Stomach (tissue), 9 donors: ENCODE data around the gene PCDH1. TPM values are rescaled to one million over a fixed set of nuclear protein-coding genes. Genes with fewer than 3 reads are reported as not detected.
A peak's percentile ranks its signal among the peaks of the same experiment; 100 is the strongest.

ENCODE experiments used
- DNase-seq, 2 donors: peaks; one replicate each; pipeline versions ENCODE4 v3.0.0 to v3.0.0-alpha.2; 2013 to 2019
- H3K27ac ChIP-seq, 5 donors: fragments of 200-600 bp in 4 of 5; sonication (generic) in 4 of 5; one replicate each; pipeline ENCODE4 v1.5.1; 2013 to 2019; ENCODE audit warnings: mild to moderate bottlenecking in 1 of 5, moderate library complexity in 1 of 5
- H3K27me3 ChIP-seq, 3 donors: fragments of 200-600 bp; sonication (generic); one replicate each; pipeline ENCODE4 v1.5.1; 2017 to 2019; ENCODE audit warnings: mixed run types in 1 of 3
- H3K36me3 ChIP-seq, 4 donors: fragments of 200-600 bp; sonication (generic); 1 replicate in 3 of 4; 2 replicates in 1 of 4; pipeline ENCODE4 v1.5.1; 2016 to 2019
- H3K4me1 ChIP-seq, 4 donors: fragments of 200-600 bp; sonication (generic); one replicate each; pipeline ENCODE4 v1.5.1; 2016 to 2019
- H3K4me3 ChIP-seq, 4 donors: fragments of 200-600 bp; sonication (generic) in 3 of 4; one replicate each; pipeline ENCODE4 v1.5.1; 2016 to 2019; ENCODE audit warnings: mild to moderate bottlenecking in 1 of 4
- H3K9me3 ChIP-seq, 4 donors: fragments of 200-600 bp; sonication (generic); one replicate each; pipeline ENCODE4 v1.5.1; 2016 to 2019
- EP300 ChIP-seq: sonication (generic); formaldehyde crosslinking; IDR thresholded peaks from one replicate; pipeline ENCODE4 v1.6.1; 2017; ENCODE audit warnings: antibody characterized with exemption
- POLR2A ChIP-seq, 4 donors: fragments of 450-650 bp; IDR thresholded peaks; one replicate each; pipeline ENCODE4 v1.6.1; 2016; ENCODE audit warnings: antibody characterized with exemption in 4 of 4, control low read depth in 2 of 4, mild to moderate bottlenecking in 1 of 4, moderate library complexity in 1 of 4
- POLR2AphosphoS5 ChIP-seq, 3 donors: sonication (generic); formaldehyde crosslinking; IDR thresholded peaks; one replicate each; pipeline ENCODE4 v1.6.1; 2016; ENCODE audit warnings: antibody characterized with exemption in 3 of 3
- WGBS, 5 donors: extraction: QIAGEN DNeasy Blood & Tissue Kit in 3 of 5; methylation state at CpG; one replicate each; pipeline versions ENCODE4 v1.1.5 to v1.1.7; 2013 to 2018; 5-methylcytosine and 5-hydroxymethylcytosine counted together
- intact Hi-C: fragments of 100-400 bp; cut with DNase I; formaldehyde crosslinking; loops from one replicate; pipeline ENCODE4 v1.15.1; 2023; ENCODE audit warnings: low total_unique reads
- polyA plus RNA-seq, 3 donors: library from polyadenylated mRNA; stranded (reverse); fragments of 200-250 nt; gene quantifications; one replicate each; pipeline ENCODE4 v1.2.3, GENCODE V29; 2013
- total RNA-seq, 5 donors: library from RNA; depleted of rRNA; stranded (reverse); fragments of >200 nt; gene quantifications; one replicate each; pipeline versions ENCODE4 v1.1.0 to v1.2.3, GENCODE V29; 2014 to 2016
- TF ChIP-seq, protein P1 (sequence below), 7 experiments: fragments of 450-650 bp in 4 of 7; fragments of 200-600 bp in 3 of 7; sonication (generic) in 3 of 7; IDR thresholded peaks; one replicate each; pipeline ENCODE4 v1.5.1; 2016 to 2019; ENCODE audit warnings: antibody characterized with exemption in 7 of 7, control low read depth in 2 of 7, mild to moderate bottlenecking in 1 of 7
- donor health status: healthy with polysubstance abuse.
- donor health status: Bipolar disorder and iron deficiency.
- donor health status: healthy.

PCDH1 gene
- total and polyA plus RNA-seq, 8 donors, result 8.7 to 96.9 (median 43.6) TPM

DNA sequence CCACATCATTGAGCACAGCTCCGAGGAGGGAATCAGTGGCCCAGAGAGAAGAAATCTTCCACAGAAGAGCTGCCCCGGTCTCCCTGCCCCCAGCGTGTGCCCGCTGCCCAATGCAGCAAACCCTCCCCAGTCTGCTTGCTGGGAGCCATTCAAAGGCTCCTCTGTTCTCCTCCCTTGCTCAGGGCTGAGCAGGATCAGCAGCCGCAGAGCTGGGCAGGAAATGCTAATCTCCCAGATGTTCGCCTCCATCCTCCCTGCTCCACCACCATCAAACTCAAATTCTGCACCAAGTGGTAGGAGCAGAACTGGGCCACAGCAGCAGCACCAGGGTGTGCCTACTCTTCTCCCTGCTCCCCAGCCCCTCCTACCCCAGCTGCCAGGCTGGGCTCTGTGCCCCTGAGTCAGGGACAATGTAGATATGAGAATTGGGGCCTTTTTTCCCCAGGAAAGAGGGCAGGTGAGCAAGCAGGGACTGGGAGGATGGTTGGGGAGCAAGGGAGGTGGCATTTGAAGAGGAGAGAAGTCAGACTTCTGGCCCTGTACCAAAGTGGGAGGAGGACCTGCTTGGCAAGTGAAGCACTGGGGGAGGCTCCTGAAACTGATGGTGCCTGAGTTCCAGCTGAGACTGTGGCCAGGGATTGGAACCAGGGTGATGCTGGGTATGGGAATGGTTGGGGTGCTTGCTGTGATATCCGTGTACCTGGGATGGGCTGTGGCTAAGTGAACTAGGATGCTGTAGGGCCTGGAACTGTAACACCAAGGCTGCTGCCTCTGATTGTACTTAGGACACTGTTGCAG lies 1.9 kb upstream of the PCDH1 start:
- intact Hi-C loops, result loop anchor here (5.0 kb wide), 2 partner anchors 63 to 183 kb away; no protein-coding TSS in a partner anchor
- Histone ChIP-seq H3K4me1 (peaks cover 36 to 78% (median 61%) of the 10 kb centered on the region in 4 donors), H3K4me3 (no peak overlapping the region), H3K27me3 (peaks cover 0 to 98% (median 57%) of the 10 kb centered on the region in 3 donors), H3K9me3 (no peaks in the 10 kb centered on the region), H3K27ac (peak overlapping the region in 3 of 5 donors; percentile 20 to 95 (median 47)), H3K36me3 (no peaks in the 10 kb centered on the region)
- DNase-seq, result peak in 1 of 2 donors; percentile 48
- 30 to 48% (median 37%) methylated on average over 3 to 7 of the region's 7 CpGs for WGBS, 5 donors
- TF ChIP-seq EP300 (no peak), POLR2AphosphoS5 (IDR thresholded peaks at IDR 0.05) (no peak), POLR2A (IDR thresholded peaks at IDR 0.05) (no peak)
- TF ChIP-seq, protein P1, sequence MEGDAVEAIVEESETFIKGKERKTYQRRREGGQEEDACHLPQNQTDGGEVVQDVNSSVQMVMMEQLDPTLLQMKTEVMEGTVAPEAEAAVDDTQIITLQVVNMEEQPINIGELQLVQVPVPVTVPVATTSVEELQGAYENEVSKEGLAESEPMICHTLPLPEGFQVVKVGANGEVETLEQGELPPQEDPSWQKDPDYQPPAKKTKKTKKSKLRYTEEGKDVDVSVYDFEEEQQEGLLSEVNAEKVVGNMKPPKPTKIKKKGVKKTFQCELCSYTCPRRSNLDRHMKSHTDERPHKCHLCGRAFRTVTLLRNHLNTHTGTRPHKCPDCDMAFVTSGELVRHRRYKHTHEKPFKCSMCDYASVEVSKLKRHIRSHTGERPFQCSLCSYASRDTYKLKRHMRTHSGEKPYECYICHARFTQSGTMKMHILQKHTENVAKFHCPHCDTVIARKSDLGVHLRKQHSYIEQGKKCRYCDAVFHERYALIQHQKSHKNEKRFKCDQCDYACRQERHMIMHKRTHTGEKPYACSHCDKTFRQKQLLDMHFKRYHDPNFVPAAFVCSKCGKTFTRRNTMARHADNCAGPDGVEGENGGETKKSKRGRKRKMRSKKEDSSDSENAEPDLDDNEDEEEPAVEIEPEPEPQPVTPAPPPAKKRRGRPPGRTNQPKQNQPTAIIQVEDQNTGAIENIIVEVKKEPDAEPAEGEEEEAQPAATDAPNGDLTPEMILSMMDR (IDR thresholded peaks at IDR 0.05), result no peak

GRCh38 chr5:141879426-141879759 lies 1.2 kb upstream of the PCDH1 start:
- WGBS, 5 donors, result 0 to 4% (median 2%) methylated on average over 2 of the region's 2 CpGs
- peaks cover 43 to 85% (median 68%) of the 10 kb centered on the region in 4 donors for H3K4me1 ChIP-seq
- TF ChIP-seq POLR2AphosphoS5 (IDR thresholded peaks at IDR 0.05), result no peak
- no peak for TF ChIP-seq EP300
- TF ChIP-seq POLR2A (IDR thresholded peaks at IDR 0.05), result no peak
- TF ChIP-seq, protein P1 (IDR thresholded peaks at IDR 0.05), result peak in 1 of 7 experiments; percentile 9
- H3K9me3 ChIP-seq, result no peaks in the 10 kb centered on the region
- intact Hi-C loops, result no loop called here
- DNase-seq, result no peak
- H3K27me3 ChIP-seq, result peaks cover 0 to 98% (median 60%) of the 10 kb centered on the region in 3 donors
- no peaks in the 10 kb centered on the region for H3K36me3 ChIP-seq
- peak overlapping the region in 4 of 5 donors; percentile 20 to 95 (median 90) for H3K27ac ChIP-seq
- peak overlapping the region in 2 of 4 donors; percentile 74 to 80 for H3K4me3 ChIP-seq

DNA sequence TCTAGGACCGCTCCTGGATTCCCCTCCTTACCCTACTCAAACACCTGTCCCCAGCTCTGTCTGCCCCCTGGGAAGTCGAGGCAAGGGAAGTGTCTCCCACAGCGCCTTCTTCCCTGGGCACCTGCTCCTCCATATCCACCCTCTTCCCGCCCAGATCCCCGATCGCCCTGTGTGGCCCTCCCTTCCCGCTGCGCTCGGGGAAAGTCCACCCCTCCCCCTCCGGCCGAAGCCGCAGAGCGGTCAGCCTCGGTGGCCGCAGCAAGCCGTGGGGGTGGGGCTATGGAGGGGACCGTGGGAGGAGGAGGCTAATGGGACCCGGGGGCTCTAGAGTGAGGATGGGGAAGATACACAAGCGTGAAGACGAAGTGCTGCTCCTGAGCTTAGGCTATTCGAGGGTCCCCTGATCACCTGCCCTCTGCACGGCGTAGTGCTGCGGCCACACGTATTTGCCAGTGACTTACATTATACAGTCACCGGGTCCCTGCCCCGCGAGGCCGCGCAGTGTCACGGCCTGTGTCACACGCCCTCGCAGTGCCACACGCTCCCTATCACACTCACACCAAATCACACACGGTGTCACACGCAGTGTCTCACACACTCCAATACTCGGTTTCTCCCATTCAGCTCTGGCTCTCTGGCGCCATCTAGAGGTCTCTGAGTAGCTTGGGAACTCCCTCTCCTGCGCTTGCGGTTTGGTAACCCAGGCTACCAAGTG lies 658 bp upstream of the PCDH1 start:
- intact Hi-C loops, result no loop called here
- DNase-seq, result peak; percentile 93 to 97
- TF ChIP-seq POLR2A (IDR thresholded peaks at IDR 0.05), result no peak
- TF ChIP-seq POLR2AphosphoS5 (IDR thresholded peaks at IDR 0.05), result peak; percentile 3 to 84 (median 40)
- TF ChIP-seq, protein P1 (IDR thresholded peaks at IDR 0.05), result peak in 6 of 7 experiments; percentile 56 to 97 (median 93)
- Histone ChIP-seq H3K9me3 (no peaks in the 10 kb centered on the region), H3K4me1 (peaks cover 48 to 90% (median 73%) of the 10 kb centered on the region in 4 donors), H3K27ac (peak overlapping the region; percentile 82 to 95 (median 90)), H3K36me3 (no peaks in the 10 kb centered on the region), H3K27me3 (peaks cover 0 to 98% (median 61%) of the 10 kb centered on the region in 3 donors), H3K4me3 (peak overlapping the region; percentile 74 to 84 (median 78))
- WGBS, 5 donors, result 0 to 1% (median 0%) methylated on average over 21 to 40 of the region's 40 CpGs
